GM23338 (cell line): Measurements from ENCODE around the gene BANP. TPM values are rescaled to one million over a fixed set of nuclear protein-coding genes. Genes with fewer than 3 reads are reported as not detected.
"Not testable (repeated sequence)": the region's sequence is repeated elsewhere in the genome, so short reads cannot be mapped to it uniquely, and the experiment has no call there.

Source experiments
- ATAC-seq: fragments of 200-7000 bp; cut with Tn5 transposase; 3 replicates; pipeline ENCODE4 v1.9.1; 2020
- DNase-seq: peaks from one replicate; pipeline ENCODE4 v3.0.0-alpha.2; 2015; ENCODE audit warnings: low spot score
- H2AFZ ChIP-seq: fragments of 200-600 bp; sonication (generic); 2 replicates; pipeline ENCODE4 v1.8.0; 2016; ENCODE audit warnings: antibody characterized with exemption, mild to moderate bottlenecking, moderate library complexity
- H3F3A ChIP-seq: fragments of 200-600 bp; sonication (generic); replicated peaks from 2 replicates; pipeline ENCODE4 v1.8.0; 2017; ENCODE audit warnings: antibody characterized with exemption, mixed run types, low read depth
- H3K27ac ChIP-seq: fragments of 200-600 bp; sonication (generic); 2 replicates; pipeline ENCODE4 v1.6.1; 2016; ENCODE audit warnings: low read depth
- H3K27me3 ChIP-seq: fragments of 200-600 bp; sonication (generic); 2 replicates; pipeline ENCODE4 v1.8.0; 2016; ENCODE audit warnings: mild to moderate bottlenecking, mixed run types, moderate library complexity; ENCODE audit not compliant: insufficient read depth
- H3K36me3 ChIP-seq: fragments of 200-600 bp; sonication (generic); 2 replicates; pipeline ENCODE4 v1.8.0; 2016; ENCODE audit warnings: mild to moderate bottlenecking; ENCODE audit not compliant: insufficient read depth
- H3K4me1 ChIP-seq: fragments of 200-600 bp; sonication (generic); 2 replicates; pipeline ENCODE4 v1.8.0; 2016; ENCODE audit warnings: mild to moderate bottlenecking, moderate library complexity; ENCODE audit not compliant: insufficient read depth
- H3K4me2 ChIP-seq: fragments of 200-600 bp; sonication (generic); 2 replicates; pipeline ENCODE4 v1.7.1; 2017; ENCODE audit warnings: mixed run types
- H3K4me3 ChIP-seq: fragments of 200-600 bp; sonication (generic); 2 replicates; pipeline ENCODE4 v1.6.1; 2016; ENCODE audit warnings: mixed run types
- H3K79me2 ChIP-seq: fragments of 200-600 bp; sonication (generic); replicated peaks from 2 replicates; pipeline ENCODE4 v1.8.0; 2017; ENCODE audit warnings: mild to moderate bottlenecking; ENCODE audit not compliant: insufficient read depth
- H3K9me2 ChIP-seq: fragments of 200-600 bp; sonication (generic); 2 replicates; pipeline ENCODE4 v1.8.0; 2017; ENCODE audit not compliant: insufficient read depth
- H4K20me1 ChIP-seq: fragments of 200-600 bp; sonication (generic); replicated peaks from 2 replicates; pipeline ENCODE4 v1.8.0; 2017; ENCODE audit warnings: mild to moderate bottlenecking; ENCODE audit not compliant: insufficient read depth
- H3K27ac Mint-ChIP-seq: 2 replicates; pipeline ENCODE4 v1.8.0; 2020; ENCODE audit warnings: inconsistent platforms, mild to moderate bottlenecking, moderate library complexity, mixed read lengths
- H3K27me3 Mint-ChIP-seq: 3 replicates; pipeline ENCODE4 v1.8.0; 2022; ENCODE audit warnings: low read depth, mild to moderate bottlenecking, moderate library complexity, mixed read lengths, inconsistent platforms; ENCODE audit not compliant: insufficient read depth, poor library complexity
- H3K36me3 Mint-ChIP-seq: 3 replicates; pipeline ENCODE4 v1.8.0; 2021; ENCODE audit warnings: low read depth, mild to moderate bottlenecking, inconsistent platforms, moderate library complexity, mixed read lengths
- H3K4me1 Mint-ChIP-seq: 3 replicates; pipeline ENCODE4 v1.8.0; 2020; ENCODE audit warnings: mild to moderate bottlenecking, inconsistent platforms, mixed read lengths
- H3K4me3 Mint-ChIP-seq: 3 replicates; pipeline ENCODE4 v1.8.0; 2021; ENCODE audit warnings: moderate library complexity, mild to moderate bottlenecking, inconsistent platforms, mixed read lengths
- H3K9me3 Mint-ChIP-seq: 3 replicates; pipeline ENCODE4 v1.8.0; 2020; ENCODE audit warnings: moderate library complexity, mild to moderate bottlenecking, inconsistent platforms, mixed read lengths
- CREB1 ChIP-seq: fragments of 250-450 bp; sonication (Bioruptor Pico); IDR thresholded peaks from 2 replicates; pipeline ENCODE4 v1.5.0; 2020; ENCODE audit warnings: low read depth, mild to moderate bottlenecking, moderate library complexity
- CTCF ChIP-seq, 2 experiments: fragments of 200-600 bp in 1 of 2; sonication (generic) in 1 of 2; conservative IDR thresholded peaks; 2 replicates each; pipeline versions ENCODE4 v1.5.1 to v1.6.1; 2016 to 2017; ENCODE audit warnings: antibody characterized with exemption in 2 of 2, low read depth in 2 of 2, mild to moderate bottlenecking in 2 of 2, moderate library complexity in 1 of 2
- ETS1 ChIP-seq: IDR thresholded peaks from 2 replicates; pipeline ENCODE4 v1.6.1; 2016; ENCODE audit warnings: antibody characterized with exemption
- EZH2 ChIP-seq: fragments of 200-600 bp; sonication (generic); IDR thresholded peaks from one replicate; pipeline ENCODE4 v1.8.0; 2017; ENCODE audit warnings: antibody characterized with exemption, mild to moderate bottlenecking, low read depth; ENCODE audit not compliant: unreplicated experiment
- EZH2phosphoT487 ChIP-seq: fragments of 200-600 bp; sonication (generic); IDR thresholded peaks from one replicate; pipeline ENCODE4 v1.8.1; 2018; ENCODE audit warnings: antibody characterized with exemption; ENCODE audit not compliant: unreplicated experiment
- NANOG ChIP-seq: IDR thresholded peaks from 2 replicates; pipeline ENCODE4 v1.6.1; 2016; ENCODE audit warnings: antibody characterized with exemption, borderline replicate concordance
- POLR2AphosphoS5 ChIP-seq: IDR thresholded peaks from 2 replicates; pipeline ENCODE4 v1.6.1; 2016; ENCODE audit warnings: antibody characterized with exemption, low read depth
- STAT1 ChIP-seq: IDR thresholded peaks from one replicate; pipeline ENCODE4 v1.6.1; 2016; ENCODE audit warnings: antibody characterized with exemption; ENCODE audit not compliant: unreplicated experiment
- ZNF331 ChIP-seq: fragments of 250-450 bp; sonication (Bioruptor Pico); IDR thresholded peaks from 2 replicates; pipeline ENCODE4 v1.5.0; 2020; ENCODE audit warnings: low read depth, mild to moderate bottlenecking, moderate library complexity
- polyA plus RNA-seq: library from polyadenylated mRNA; unstranded; fragments of >200 nt; fragmentation: Nextera tagmentation; extraction: Ambion mirVana; gene quantifications from 2 replicates; pipeline ENCODE4 v1.2.1, GENCODE V29; 2016
- total RNA-seq: library from RNA; depleted of rRNA; stranded (reverse); fragments of >200 nt; shearing (Covaris generic); gene quantifications from 2 replicates; pipeline ENCODE4 v1.2.3, GENCODE V29; 2014

BANP gene
- total and polyA plus RNA-seq, 2 experiments from 2014 or later, result 22.3 to 48.0 TPM

GRCh38 chr16:87998992-87999391, 47.8 kb downstream of the BANP start:
- not testable (repeated sequence) for ATAC-seq, H3K4me2 ChIP-seq, H3F3A ChIP-seq, H3K4me1 ChIP-seq, H3K9me2 ChIP-seq, H3K4me1 Mint-ChIP-seq, DNase-seq, H3K27ac Mint-ChIP-seq, H2AFZ ChIP-seq, H3K27ac ChIP-seq, H3K27me3 Mint-ChIP-seq, H3K4me3 ChIP-seq, H3K9me3 Mint-ChIP-seq, H3K27me3 ChIP-seq, H4K20me1 ChIP-seq, H3K36me3 ChIP-seq, H3K4me3 Mint-ChIP-seq
- H3K36me3 Mint-ChIP-seq, result peaks cover 16% of the 10 kb centered on the region
- peaks cover 37% of the 10 kb centered on the region for H3K79me2 ChIP-seq

- Histone ChIP-seq H3K36me3 (0 out of 2 replicates have a peak, but pooled peaks cover 3% of the 10 kb centered on the region), H4K20me1 (no peaks in the 10 kb centered on the region; the same call in 1 of the 2 replicates), H3K27me3 (no peaks in the 10 kb centered on the region), H2AFZ (no peak overlapping the region), H3K9me2 (no peaks in the 10 kb centered on the region), H3K27ac (no peak overlapping the region), H3K4me2 (no peak overlapping the region), H3K4me3 (no peak overlapping the region), H3K79me2 (peaks cover 25% of the 10 kb centered on the region), H3F3A (peaks cover 2% of the 10 kb centered on the region; the same call in 1 of the 2 replicates), H3K4me1 (no peaks in the 10 kb centered on the region)
- H3K36me3 Mint-ChIP-seq, result peaks cover 38% of the 10 kb centered on the region
- DNase-seq (no peak), ATAC-seq (no peak)
- H3K27ac Mint-ChIP-seq, result no peak overlapping the region
- no peaks in the 10 kb centered on the region; the same call in 2 of the 3 replicates for H3K9me3 Mint-ChIP-seq
- peaks cover 2% of the 10 kb centered on the region; the same call in 2 of the 3 replicates for H3K4me1 Mint-ChIP-seq
- no peak for TF ChIP-seq EZH2
- H3K4me3 Mint-ChIP-seq, result no peak overlapping the region
- H3K27me3 Mint-ChIP-seq, result peaks cover 1% of the 10 kb centered on the region
Measured at GRCh38 chr16:88002211-88002610, 51.0 kb downstream of the BANP start.

- Mint-ChIP-seq H3K4me3 (no peak overlapping the region), H3K9me3 (no peaks in the 10 kb centered on the region; the same call in 1 of the 3 replicates), H3K27ac (no peak overlapping the region), H3K27me3 (peaks cover 1% of the 10 kb centered on the region), H3K4me1 (peaks cover 2% of the 10 kb centered on the region; the same call in 2 of the 3 replicates), H3K36me3 (peaks cover 43% of the 10 kb centered on the region)
- ATAC-seq, result no peak
- Histone ChIP-seq H3K27ac (no peak overlapping the region), H3K4me2 (no peak overlapping the region), H3K4me3 (no peak overlapping the region), H3K79me2 (peaks cover 23% of the 10 kb centered on the region), H3F3A (no peaks in the 10 kb centered on the region), H3K36me3 (0 out of 2 replicates have a peak, but pooled peaks cover 3% of the 10 kb centered on the region), H4K20me1 (no peaks in the 10 kb centered on the region; the same call in 1 of the 2 replicates), H3K27me3 (no peaks in the 10 kb centered on the region), H2AFZ (no peak overlapping the region), H3K4me1 (no peaks in the 10 kb centered on the region), H3K9me2 (no peaks in the 10 kb centered on the region)
- DNase-seq, result no peak
- TF ChIP-seq ETS1 (no peak), EZH2 (no peak), NANOG (no peak), CREB1 (CRISPR knock-in tag) (no peak), STAT1 (no peak), CTCF (conservative IDR thresholded peaks at IDR 0.05; ENCODE audit: low read depth in 2 of 2) (no peak), POLR2AphosphoS5 (no peak), ZNF331 (CRISPR knock-in tag) (no peak), EZH2phosphoT487 (no peak)
Measured at GRCh38 chr16:88002749-88003148, 51.5 kb downstream of the BANP start.
